ENCODE data around the gene ZBTB7C.

DNA sequence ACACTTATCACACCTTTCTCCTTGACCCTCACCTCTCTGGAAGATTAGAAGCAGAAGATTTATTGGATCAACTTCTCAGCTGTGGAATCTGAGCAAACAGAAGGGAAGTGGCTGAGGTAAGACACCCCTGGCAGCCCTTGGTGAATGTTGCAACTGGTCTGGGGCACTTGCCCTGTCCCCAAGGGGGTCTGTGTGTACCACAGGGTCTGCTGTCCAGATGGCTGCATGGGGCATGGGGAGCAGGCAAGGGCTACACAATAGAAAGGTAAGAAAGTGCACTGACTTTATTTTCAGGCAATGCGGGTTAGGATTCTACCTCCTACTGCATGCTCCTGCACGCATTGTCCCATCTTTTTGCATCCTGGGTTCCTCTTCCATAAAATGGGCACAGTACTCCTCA, 240.3 kb downstream of the ZBTB7C start:
- TF ChIP-seq, protein P1, sequence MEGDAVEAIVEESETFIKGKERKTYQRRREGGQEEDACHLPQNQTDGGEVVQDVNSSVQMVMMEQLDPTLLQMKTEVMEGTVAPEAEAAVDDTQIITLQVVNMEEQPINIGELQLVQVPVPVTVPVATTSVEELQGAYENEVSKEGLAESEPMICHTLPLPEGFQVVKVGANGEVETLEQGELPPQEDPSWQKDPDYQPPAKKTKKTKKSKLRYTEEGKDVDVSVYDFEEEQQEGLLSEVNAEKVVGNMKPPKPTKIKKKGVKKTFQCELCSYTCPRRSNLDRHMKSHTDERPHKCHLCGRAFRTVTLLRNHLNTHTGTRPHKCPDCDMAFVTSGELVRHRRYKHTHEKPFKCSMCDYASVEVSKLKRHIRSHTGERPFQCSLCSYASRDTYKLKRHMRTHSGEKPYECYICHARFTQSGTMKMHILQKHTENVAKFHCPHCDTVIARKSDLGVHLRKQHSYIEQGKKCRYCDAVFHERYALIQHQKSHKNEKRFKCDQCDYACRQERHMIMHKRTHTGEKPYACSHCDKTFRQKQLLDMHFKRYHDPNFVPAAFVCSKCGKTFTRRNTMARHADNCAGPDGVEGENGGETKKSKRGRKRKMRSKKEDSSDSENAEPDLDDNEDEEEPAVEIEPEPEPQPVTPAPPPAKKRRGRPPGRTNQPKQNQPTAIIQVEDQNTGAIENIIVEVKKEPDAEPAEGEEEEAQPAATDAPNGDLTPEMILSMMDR (IDR thresholded peaks at IDR 0.05) = no peak
- TF ChIP-seq EP300 (IDR thresholded peaks at IDR 0.05) = no peak
